K562 (cell line): ENCODE data around the gene AP5Z1.

Experiments used
- POLR2AphosphoS5 ChIP-seq: IDR thresholded peaks from 2 replicates; pipeline ENCODE4 v1.6.1; 2011; ENCODE audit warnings: mild to moderate bottlenecking, low read depth, low read length, moderate library complexity; ENCODE audit not compliant: control insufficient read depth, insufficient read depth
- RFX5 ChIP-seq: IDR thresholded peaks from 2 replicates; pipeline ENCODE4 v1.6.1; 2011; ENCODE audit warnings: low read depth, mild to moderate bottlenecking, improper control_type of control experiment, low read length
- TSC22D4 ChIP-seq: fragments of 450-650 bp; IDR thresholded peaks from 2 replicates; pipeline ENCODE4 v1.6.1; 2016; ENCODE audit warnings: missing genetic modification characterization, missing biosample characterization, control low read depth

DNA sequence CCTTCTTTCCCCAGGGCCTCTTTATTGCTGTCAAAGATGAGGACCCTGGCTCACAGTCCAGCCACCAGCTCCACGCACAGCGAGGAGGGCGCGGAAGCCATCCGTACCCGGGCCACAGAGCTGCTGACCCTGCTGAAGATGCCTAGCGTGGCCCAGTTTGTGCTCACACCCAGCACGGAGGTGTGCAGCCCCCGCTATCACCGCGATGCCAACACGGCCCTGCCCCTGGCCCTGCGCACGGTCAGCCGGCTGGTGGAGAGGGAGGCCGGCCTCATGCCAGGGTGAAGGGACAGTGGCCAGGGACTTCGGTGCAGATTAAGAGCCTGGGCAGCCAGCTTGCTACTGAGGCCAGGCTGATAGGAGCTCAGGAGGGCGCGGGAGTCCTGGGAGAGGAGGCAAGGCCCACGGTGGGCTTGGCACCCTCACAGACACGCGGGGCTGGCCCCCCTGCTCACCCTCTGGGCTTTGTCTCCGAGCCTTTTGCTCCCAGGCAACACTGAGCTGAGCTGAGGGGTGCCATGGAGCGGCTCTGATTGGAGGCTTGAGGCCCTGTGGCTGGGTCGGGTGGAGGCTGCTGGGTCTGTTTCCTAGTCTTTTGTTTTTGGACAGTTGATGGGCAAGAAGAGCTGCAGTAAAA, 15.8 kb downstream of the AP5Z1 start:
- TF ChIP-seq POLR2AphosphoS5 (no peak), RFX5 (no peak), TSC22D4 (tag) (no peak)
